ENCODE measurements around the gene RBM43. TPM values are rescaled to one million over a fixed set of nuclear protein-coding genes. Genes with fewer than 3 reads are reported as not detected.

RBM43 gene
- total and polyA plus RNA-seq, 2 of the 4 experiments (the other 2 are of a cell fraction) = 1.6 to 3.6 TPM

GRCh38 chr2:151238527-151239487 lies 22.9 kb downstream of the RBM43 start:
- peak; percentile 79 for ATAC-seq (ENCODE audit: low read depth)
- H3K36me3 ChIP-seq (ENCODE audit: control insufficient read depth, insufficient read depth, low read length) = no peaks in the 10 kb centered on the region
- no peaks in the 10 kb centered on the region for H3K9me3 ChIP-seq (ENCODE audit: control insufficient read depth, insufficient read depth, low read length)
- no peak overlapping the region for H4K91ac ChIP-seq (ENCODE audit: insufficient read depth, low read depth, low read length)
- H4K5ac ChIP-seq (ENCODE audit: low read depth, low read length) = no peak overlapping the region
- H2BK5ac ChIP-seq (ENCODE audit: low read depth, low read length, poor library complexity, severe bottlenecking) = no peak overlapping the region
- intact Hi-C loops (cut with micrococcal nuclease) (loop anchor here (2.0 to 10.0 kb wide), 9 partner anchors 187 to 1642 kb away; no protein-coding TSS in a partner anchor), in situ Hi-C loops (cut with MboI; ENCODE audit: low sequenced_read_pairs) (loop anchor here (5.0 to 25.0 kb wide), 4 partner anchors 627 to 1642 kb away; no protein-coding TSS in a partner anchor), dilution Hi-C loops (cut with HindIII; ENCODE audit: low sequenced_read_pairs, unreplicated experiment) (no loop called here)
- peak; percentile 89 for DNase-seq
- TF ChIP-seq SMC3 (IDR thresholded peaks at IDR 0.05; ENCODE audit: low read depth, low read length) (peak; percentile 96), CTCF (conservative IDR thresholded peaks at IDR 0.05; ENCODE audit: low read depth, low read length) (peak; percentile 95), RCOR1 (IDR thresholded peaks at IDR 0.05; ENCODE audit: insufficient replicate concordance, low read length) (no peak), POLR2A (IDR thresholded peaks at IDR 0.05; ENCODE audit: low read depth, low read length) (peak; percentile 47; the same call in 1 of the 2 replicates), RAD21 (IDR thresholded peaks at IDR 0.05; ENCODE audit: low read length) (peak; percentile 99), USF2 (IDR thresholded peaks at IDR 0.05; ENCODE audit: low read depth, low read length) (no peak), CEBPB (IDR thresholded peaks at IDR 0.05; ENCODE audit: low read depth, low read length) (peak; percentile 87)
- no peaks in the 10 kb centered on the region for H4K20me1 ChIP-seq (ENCODE audit: insufficient read depth, low read length)
- H2BK15ac ChIP-seq (ENCODE audit: low read depth, low read length) = no peak overlapping the region
- WGBS, 2 experiments (ENCODE audit: extremely low coverage in 2 of 2, insufficient read length in 1 of 2) = no CpG with 5 or more reads among the region's 6 CpGs
- no peak overlapping the region for H3K4ac ChIP-seq (ENCODE audit: low read depth, low read length)
- no peak overlapping the region for H3K18ac ChIP-seq (ENCODE audit: low read depth, low read length)
- no peak overlapping the region for H3K4me3 ChIP-seq (ENCODE audit: insufficient read depth, low read depth, low read length)
- no peak overlapping the region for H4K8ac ChIP-seq (ENCODE audit: low read depth in 2 of 2, low read length in 2 of 2)
- peaks cover 9% of the 10 kb centered on the region for H3K4me1 ChIP-seq (ENCODE audit: control insufficient read depth, insufficient read depth, low read length)
- H2BK20ac ChIP-seq (ENCODE audit: low read depth, low read length) = no peak overlapping the region
- ChIA-PET POLR2A (ENCODE audit: unreplicated experiment) (interaction anchor here (0.6 to 0.9 kb wide), 3 partner anchors 635 to 759 kb away, joined by 3 to 4 read pairs (median 3); no protein-coding TSS in a partner anchor), CTCF (interaction anchor here (0.6 to 1.8 kb wide), 25 partner anchors 9 to 1643 kb away, joined by 3 to 9 read pairs (median 3); no protein-coding TSS in a partner anchor)
- H3K56ac ChIP-seq (ENCODE audit: extremely low read depth, insufficient read depth, low read length) = no peak overlapping the region
- peaks cover 8% of the 10 kb centered on the region; the same call in 1 of the 2 replicates for H3K9me1 ChIP-seq (ENCODE audit: insufficient read depth, low read length)
- H2AK9ac ChIP-seq (replicated peaks; ENCODE audit: low read depth, low read length, poor library complexity) = no peak overlapping the region
- BruUV-seq (replicated peaks) = no TSS peak
- no peak overlapping the region for H2AFZ ChIP-seq (replicated peaks; ENCODE audit: low read length, poor library complexity)
- H3K23ac ChIP-seq (ENCODE audit: low read depth, low read length) = no peak overlapping the region
- no peaks in the 10 kb centered on the region for H3K27me3 ChIP-seq (ENCODE audit: control insufficient read depth, insufficient read depth, low read length)
- no peak overlapping the region for H3K4me2 ChIP-seq (ENCODE audit: low read depth, low read length)
- H2AK5ac ChIP-seq (ENCODE audit: low read depth, low read length) = no peak overlapping the region
- no peaks in the 10 kb centered on the region for H3K79me1 ChIP-seq (ENCODE audit: low read depth in 1 of 2, low read length in 2 of 2)
- no peak overlapping the region for H3K14ac ChIP-seq (replicated peaks; ENCODE audit: low read depth, low read length)
- no peak overlapping the region; the same call in 1 of the 2 replicates for H3K27ac ChIP-seq (ENCODE audit: insufficient read depth, low read length)
- no peak overlapping the region for H2BK120ac ChIP-seq (ENCODE audit: low read depth, low read length)
- no peak overlapping the region for H3K9ac ChIP-seq (ENCODE audit: low read depth, low read length)
